RPMI7951 (cell line): ENCODE results near the gene ELMOD3. TPM values are rescaled to one million over a fixed set of nuclear protein-coding genes. Genes with fewer than 3 reads are reported as not detected.
A peak's percentile ranks its signal among the peaks of the same experiment; 100 is the strongest.
"Not testable (repeated sequence)": the region's sequence is repeated elsewhere in the genome, so short reads cannot be mapped to it uniquely, and the experiment has no call there.

Source experiments
- DNase-seq: peaks from one replicate; pipeline ENCODE4 v3.0.0-alpha.2; 2012; ENCODE audit warnings: low read depth
- total RNA-seq: library from RNA; depleted of rRNA; stranded (reverse); fragments of >200 nt; shearing (Covaris generic); gene quantifications from 2 replicates; pipeline ENCODE4 v1.2.3, GENCODE V29; 2014; rRNA removed

The ELMOD3 gene
- 18.1 and 18.6 TPM in 2 replicates for total RNA-seq

DNA sequence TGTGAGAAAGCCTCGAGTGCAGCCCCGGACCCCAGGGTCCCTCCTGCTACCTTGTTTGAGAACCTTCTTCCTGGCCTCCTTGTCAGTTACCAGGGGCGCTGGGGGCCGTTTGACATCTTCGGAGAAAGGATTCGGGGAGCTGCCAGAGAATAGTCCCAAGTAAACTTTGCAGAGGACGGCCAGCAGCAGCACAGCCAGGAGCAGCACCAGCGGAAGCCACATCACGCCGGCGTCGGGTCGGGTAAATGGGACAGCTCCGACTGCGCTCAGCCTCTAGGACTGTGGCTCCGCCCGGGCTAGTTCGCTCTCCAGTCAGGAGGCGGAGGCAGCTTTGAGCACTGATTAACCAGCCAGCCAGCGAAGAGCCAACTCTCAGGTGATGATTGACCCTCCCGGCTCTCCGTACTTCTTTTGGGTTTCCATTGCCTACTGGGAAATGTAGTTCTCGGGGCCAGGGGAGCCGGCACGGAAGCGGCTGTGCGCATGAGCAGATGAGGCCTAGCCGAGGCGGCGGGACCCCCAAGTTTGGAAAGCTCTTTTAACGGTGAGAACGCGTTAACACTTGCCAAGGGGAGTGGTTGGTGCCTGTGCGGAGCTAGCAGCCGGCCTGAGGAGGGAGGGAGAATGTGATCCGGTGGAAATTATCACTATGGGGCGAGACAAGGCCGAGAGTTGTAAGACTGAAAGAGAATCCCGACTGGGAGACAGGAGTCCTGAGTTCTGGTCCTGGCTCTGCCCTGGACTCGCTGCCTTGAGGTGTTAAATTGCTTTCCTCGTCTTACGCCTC is at the start of gene ELMOD3, which contains the start of gene RETSAT:
TSS of gene ELMOD3 (plus strand) at position 484 of the 787 bp plus-strand sequence. CDS start 2,430 bp downstream, outside the sequence.
TSS of gene RETSAT (minus strand) at position 243 of the 787 bp plus-strand sequence. CDS start at position 222, 21 bp downstream.
- peak; percentile 100 for DNase-seq

DNA sequence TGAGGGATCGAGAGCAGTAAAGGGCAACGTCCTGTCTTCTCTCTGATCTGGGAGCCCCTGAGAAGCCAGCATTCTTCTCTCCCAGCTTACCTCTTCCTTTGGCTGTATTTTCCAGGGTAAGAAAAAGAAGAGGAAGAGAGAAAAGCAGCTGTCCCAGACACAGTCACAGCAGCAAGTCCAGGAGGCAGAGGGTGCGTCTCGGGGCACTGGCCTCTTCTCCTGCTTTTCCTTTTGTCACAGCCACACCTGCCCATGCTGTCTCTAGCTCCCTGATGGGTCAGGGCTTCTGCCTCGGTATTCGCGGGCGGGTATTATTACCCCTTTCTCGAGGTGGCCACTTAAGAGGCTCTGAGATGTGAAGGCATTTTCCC is 47.1 kb upstream of the ELMOD3 start:
- no peak for DNase-seq

DNA sequence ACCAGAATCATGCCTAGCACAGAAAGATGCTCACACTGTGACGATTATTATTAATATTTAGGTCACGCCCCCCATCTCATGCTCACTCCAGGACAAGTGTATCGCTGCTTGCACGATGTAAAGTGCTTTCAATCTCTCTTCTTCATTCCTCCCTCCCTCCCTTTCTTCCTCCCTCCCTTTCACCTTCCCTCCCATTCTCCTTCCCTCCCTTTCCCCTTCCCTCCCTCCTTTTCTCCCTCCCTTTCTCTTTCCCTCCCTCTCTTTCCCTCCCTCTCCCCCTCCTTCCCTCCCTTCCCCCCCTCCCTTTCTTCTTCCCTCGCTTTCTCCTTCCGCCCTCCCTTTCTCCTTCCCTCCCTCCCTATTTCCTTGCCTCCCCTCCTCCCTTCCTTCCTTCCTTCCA is 46.4 kb upstream of the ELMOD3 start:
- no peak for DNase-seq

DNA sequence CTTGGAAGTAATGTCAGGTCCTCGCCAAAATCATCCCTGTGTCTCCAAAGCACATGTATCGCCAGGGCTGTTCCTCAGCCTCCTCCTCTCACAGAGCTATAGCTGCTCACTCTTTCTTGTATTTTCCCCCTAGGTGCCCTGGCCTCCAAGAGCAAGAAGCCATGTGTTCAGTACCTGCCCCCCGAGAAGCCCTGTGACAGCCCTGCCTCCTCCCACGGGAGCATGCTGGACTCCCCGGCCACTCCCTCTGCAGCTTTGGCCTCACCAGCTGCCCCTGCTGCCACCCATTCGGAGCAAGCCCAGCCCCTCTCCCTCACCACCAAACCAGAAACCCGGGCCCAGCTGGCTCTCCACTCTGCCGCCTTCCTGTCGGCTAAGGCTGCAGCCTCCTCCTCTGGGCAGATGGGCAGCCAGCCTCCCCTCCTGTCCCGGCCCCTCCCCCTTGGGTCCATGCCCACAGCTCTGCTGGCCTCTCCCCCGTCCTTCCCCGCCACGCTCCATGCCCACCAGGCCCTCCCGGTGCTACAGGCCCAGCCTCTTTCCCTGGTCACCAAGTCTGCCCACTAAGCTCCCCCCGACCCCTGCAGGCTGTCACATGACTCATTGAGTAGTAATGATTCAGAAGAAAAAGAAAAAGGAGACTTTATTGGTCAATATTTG is 45.5 kb upstream of the ELMOD3 start:
- peak; percentile 47 for DNase-seq

DNA sequence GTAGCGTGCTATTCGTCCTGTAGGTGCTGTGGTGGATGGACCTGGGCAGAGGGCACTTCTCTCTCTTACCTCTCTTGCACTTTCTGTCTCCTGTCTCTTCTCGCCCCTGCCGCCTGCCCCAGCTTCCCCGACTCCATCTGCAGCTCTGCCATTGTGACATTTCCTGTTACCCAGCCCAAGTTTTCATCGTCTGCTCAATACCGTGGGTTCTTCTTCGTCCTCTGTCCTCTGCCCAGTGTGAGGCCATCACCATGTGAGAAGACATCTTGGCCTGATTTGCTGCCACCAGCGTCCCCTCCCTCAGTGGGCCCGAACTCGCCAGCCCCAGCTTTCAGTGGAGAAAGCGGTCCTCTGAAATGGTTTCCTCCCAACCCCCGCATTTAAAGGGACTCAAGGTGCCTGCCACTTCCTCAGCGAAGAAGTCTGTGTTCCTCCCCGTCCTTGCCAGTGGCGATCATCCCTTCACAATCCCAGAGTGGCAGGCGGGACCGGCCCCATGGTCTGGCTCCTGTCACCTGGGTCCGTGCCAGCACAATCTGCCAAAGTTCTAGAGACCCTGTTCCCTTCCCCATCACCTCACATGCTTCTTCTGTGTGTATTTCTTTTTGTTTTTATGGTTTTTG is 44.8 kb upstream of the ELMOD3 start:
- DNase-seq: no peak

DNA sequence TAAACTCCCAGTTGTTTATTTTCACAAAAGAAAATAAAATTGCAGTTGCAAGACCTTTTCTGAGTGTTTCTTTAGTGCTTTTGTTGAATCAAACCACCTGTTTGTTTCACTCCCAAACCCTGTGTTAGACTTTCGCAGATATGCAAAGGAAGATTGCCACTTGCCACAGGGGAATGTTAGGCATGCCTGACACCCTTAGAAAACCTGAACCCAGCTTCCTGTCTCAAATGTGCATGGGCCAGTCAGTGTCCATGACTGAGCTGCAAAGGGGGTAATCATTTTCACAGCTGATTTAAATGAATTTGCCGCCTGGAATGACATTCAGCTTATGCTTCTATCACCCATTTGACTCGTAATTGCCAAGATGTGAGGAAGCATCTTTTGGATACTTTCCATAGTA is 44.2 kb upstream of the ELMOD3 start:
- DNase-seq: no peak

DNA sequence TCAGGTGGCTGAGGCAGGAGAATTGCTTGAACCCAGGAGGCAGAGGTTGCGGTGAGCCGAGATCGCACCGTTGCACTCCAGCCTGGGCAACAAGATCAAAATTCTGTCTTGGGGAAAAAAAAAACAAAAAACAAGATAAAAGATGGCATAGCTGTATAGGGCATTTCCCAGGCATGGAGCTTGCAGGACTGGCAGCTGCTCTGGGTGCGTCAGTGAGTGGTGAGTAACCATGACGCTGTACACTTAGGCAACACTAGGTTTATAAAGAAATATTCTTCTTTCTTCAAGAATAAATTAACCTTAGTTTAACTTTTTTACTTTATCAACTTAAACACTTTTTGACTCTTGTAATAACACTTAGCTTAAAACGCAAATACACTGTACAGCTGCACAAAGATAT is 42.2 kb upstream of the ELMOD3 start:
- peak; percentile 66 for DNase-seq

DNA sequence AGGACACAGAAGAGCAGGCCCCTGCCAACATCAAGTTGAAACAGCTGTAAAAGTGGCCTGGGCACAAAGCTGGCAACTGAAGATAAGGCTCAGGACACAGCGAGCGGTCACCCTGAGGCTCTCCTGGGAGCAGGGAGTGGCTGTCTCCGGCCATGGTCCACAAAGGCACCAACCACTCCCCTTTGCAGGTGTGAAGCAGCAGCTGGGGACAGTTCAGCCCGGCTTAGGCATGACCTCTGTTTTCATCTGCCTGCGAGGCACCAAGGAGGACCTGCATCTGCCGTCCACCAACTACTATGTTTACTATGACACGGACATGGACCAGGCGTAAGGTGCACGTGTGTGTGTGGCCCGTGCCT is 39.7 kb upstream of the ELMOD3 start:
- no peak for DNase-seq

DNA sequence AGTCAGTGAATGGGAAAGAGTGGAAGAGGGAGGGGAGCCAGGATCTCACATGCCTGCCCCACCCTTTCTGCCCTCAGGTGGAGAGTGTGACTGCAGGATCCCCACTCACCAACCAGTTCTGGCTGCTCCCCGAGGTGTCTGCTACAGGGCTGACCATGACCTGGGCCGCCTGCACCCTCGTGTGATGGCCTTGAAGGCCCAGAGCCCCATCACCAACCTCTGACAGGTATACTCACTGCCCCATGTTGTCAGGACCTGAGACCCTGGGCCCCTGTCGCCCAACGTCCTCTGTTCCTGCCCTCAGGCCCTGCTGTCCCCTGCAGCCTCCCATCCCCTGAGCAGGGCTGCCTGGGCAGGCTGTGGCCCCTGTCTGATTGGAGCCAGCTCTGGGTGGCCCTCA is 38.6 kb upstream of the ELMOD3 start:
- DNase-seq: not testable (repeated sequence)

DNA sequence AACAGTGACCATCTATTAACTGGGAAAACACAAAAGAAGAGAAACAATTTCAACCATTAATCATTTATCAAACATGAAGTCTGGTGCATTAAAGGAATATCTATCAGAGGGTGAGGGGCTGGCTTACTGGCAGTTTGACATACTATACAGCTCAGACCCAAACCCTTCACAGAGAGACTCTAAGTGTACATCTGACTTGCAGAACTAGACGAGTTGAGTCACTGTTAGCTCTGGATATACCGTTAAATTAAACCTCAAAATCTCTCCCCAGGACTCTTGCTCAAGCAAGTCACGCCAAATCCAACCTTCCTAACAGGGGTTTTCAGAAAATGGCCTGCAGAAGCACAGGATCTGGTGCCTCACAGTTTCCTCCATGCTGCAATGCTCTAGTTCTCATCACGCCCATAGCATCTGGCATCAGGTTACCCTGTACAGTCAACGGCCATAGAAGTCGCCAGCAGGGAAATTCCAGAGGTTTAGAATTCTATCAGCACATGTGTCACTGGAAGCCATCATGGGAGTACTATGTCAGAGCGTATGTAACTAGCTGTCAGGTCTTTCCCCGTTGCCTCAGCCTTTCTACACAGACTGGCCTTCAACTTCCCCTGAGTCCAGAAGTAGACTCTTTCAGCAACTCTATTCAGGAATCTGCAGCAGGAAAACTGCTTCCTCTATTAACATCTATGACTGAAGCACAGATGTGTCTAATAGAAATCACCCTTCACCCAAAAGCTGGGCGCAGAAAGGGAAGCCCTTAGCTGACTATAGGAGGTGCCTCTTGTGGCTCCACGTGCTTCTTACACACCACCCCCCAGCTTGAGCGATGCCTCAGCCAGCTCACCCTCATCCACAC is 36.1 kb upstream of the ELMOD3 start:
- DNase-seq: peak; percentile 84

DNA sequence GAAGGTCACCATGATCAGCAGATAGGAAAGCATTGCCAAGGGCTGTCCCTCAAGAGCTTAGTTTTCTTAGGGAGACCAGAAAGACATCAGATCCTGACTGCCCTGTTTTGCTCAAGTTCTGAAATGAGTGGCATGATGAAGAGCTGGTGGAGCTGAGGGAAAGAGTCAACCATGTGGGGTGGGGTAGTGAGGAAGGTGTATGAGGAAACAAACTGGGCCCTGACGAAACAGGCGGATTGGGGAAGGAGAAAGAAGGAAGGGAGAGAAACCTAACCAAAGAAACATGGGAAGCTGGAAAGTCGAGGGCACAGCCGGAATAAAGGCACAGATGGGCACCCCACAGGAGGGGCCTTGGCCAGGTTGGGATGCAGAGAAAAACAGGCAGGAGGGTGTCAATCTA is 34.8 kb upstream of the ELMOD3 start:
- DNase-seq: no peak

DNA sequence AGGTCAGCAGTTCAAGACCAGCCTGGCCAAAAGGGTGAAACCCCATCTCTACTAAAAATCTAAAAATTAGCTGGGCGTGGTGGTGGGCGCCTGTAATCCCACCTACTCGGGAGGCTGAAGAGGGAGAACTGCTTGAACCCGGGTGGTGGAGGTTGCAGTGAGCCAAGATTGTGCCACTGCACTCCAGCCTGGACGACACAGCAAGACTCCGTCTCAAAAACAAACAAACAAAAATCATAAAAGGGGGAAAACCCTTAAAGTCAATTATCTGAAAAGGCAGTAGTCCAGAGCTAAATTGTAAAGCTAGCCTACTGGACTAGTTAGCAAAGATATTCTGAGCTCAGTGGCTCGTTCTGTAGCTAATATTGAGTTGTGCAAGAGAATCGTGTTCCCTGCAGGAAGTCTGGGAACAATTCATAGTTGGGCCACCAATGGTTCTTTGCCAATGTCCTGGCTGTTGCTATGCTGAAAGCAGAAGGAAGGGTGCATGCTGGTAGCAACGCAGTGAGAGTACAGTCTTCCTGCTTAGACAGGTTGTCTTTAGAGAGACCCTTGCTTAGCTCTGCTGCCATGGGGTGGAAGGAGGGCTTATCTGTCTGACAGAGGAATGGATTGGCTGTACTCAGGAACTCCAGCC is 31.1 kb upstream of the ELMOD3 start:
- DNase-seq: no peak

DNA sequence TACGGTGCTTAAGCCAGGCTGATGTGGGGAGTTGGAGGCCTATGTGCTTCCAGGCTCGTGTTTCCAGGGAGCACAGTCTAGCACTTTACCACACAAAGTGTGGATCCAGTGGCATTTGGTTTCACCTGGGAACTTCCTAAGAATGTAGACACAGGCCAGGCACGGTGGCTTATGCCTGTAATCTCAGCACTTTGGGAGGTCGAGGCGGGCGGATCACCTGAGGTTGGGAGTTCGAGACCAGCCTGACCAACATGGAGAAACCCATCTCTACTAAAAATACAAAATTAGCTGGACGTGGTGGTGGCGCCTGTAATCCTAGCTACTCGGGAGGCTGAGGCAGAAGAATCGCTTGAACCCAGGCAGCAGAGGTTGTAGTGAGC is 30.6 kb upstream of the ELMOD3 start:
- not testable (repeated sequence) for DNase-seq

DNA sequence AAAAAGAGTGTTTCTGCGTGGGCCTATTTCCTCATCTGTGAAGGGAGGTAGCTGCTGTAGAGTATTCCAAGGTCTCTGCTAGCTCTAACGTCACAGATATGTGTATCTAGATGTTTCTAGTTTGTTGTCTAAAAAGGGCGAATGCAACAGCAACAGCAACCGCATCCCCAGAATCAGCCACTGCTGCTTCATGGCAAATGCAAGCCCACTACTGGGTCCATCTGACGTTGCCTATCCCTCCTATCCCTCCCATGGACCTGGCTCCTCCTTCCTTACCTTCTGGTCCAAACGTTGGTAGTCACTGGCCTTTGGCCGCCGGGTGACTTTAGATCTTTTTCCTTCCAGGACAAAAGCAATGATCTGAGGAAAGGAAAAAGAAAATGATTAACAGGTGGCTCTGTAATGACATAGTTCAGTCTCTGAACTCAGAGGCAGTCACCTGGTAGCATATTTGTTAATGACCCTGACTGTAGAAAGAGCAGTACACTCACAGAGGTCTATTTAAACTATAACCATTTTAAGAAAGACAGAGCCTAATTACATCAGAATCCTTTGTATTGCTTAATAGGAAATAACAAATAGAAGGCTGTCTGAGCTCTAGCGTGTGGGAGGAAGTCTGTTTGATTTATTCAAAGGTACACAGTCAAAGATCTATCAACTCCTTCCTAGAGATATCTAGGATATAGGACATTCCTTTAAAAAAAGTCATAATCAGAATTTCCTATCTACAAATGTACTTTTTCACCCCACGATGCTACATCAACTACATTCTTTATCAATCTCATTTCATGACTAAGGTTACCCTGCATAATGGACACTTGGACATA is 29.7 kb upstream of the ELMOD3 start:
- DNase-seq: no peak

DNA sequence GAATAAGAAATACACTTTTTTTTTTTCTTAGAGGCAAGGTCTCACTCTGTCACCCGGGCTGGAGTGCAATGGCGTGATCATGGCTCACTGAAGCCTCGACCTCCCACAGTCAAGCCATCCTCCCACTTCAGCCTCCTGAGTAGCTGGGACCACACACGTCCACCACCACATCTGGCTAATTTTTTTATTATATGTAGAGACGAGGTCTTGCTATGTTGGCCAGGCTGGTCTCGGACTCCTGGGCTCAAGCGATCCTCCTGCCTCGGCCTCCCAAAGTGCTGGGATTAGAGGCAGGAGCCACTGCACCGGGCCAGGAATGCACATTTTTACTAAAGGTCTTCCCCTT is 29.1 kb upstream of the ELMOD3 start:
- no peak for DNase-seq

DNA sequence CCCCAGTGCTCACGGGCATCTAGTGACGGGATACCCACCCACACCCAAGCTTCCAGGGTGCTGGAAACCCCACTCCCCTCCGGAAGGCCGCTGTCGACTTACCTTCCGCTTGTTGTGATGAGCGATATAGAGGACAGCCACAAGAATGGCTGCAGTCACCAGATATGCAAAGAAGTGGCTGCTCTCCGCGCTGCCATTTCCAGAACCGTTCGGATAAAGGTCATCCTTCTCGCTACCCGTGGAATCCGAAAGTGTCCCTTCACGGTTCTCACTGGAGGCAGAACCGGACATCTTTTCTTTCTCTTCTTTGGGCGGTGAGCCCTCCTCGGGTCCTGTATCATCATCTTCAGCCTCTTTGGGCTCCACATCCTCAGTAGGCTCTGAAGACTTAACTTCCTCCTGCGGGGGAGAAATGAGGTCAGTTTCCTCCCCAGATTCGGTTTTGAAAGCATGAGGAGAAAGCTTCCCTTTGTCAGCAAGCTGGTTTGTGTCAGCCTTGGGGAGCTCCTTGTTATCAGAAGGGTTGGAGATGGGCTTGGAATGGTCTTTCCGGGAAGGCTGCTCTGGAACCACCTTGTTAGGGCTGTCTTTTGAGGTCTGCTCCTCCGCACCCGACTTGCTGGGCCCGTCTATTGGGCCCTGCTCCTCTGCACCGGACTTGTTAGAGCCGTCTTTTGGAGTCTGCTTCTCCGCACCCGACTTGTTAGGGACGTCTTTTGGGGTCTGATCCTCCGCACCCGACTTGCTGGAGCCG is 28.0 kb upstream of the ELMOD3 start:
- DNase-seq: peak; percentile 20

DNA sequence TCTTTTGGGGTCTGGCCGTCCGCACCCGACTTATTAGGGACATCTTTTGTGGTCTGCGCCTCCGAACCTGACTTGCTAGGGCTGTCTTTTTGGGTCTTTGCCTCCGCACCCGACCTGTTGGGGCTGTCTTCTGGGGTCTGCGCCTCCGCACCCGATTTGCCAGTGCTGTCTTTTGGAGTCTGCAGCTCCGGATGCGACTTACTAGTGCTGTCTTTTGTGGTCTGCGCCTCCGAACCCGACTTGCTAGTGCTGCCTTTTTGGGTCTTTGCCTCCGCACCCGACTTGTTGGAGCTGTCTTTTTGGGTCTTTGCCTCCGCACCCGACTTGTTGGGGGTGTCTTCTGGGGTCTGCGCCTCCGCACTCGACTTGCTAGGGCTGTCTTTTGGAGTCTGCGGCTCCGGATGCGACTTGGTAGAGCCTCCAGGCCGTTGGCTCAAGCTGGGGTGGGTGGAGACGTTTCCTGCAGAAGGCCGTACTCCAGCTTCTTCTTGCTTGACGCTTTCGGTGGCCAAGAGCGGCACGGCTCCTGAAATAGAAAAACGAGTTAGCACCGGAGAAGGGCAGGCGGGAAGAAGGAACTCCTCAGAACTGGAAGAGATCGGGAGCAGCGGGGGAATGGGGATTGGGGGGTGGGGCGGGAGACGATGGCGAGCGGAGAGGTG is 27.3 kb upstream of the ELMOD3 start:
- DNase-seq: peak; percentile 57

DNA sequence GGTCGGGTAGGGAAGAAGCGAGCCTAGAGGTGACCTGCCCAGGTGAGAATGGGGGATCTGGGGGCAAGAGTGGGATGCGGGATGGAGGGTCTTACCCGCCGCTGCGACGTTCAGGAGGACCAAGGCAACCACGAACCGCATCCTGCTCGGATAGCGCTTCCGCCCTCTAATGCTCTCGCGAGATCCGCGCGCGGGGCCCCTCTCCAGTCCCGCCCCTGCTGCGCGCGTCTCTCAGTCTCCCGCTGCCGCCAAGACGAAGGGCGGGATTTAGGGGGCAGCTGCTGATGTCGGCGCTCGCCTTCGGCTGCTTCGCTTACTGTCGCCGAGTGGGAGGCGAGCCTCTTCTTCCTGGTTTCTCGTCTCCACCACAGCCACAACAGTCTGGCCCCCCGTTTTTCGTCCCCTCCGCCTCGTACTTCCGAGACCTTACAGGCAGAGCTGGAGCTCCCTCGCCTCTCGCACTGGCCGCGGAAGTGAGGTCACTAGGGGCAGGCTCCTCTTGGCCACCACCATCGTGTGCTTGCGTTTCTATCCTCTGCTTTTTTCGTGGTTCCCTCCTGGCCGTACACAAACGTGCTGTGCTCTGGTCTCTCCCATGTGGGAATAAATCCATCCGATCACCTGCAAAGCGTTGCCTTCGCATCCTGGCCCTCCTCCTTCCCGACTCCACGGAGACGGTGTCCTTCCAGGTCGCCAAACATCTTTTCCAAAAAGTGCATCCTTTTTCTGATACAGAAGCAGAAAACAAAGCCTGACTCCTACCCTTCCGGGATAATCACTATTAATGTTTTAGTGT is 26.5 kb upstream of the ELMOD3 start, which contains the start of gene TGOLN2:
TSS of gene TGOLN2 (minus strand) at position 168 of the 796 bp plus-strand sequence. CDS start at position 141, 27 bp downstream.
- DNase-seq: peak; percentile 92
